ENCODE results near the gene FOLR2. TPM values are rescaled to one million over a fixed set of nuclear protein-coding genes. Genes with fewer than 3 reads are reported as not detected.

Gene FOLR2
- total RNA-seq, 1 experiment from 2014 or later: not detected

DNA sequence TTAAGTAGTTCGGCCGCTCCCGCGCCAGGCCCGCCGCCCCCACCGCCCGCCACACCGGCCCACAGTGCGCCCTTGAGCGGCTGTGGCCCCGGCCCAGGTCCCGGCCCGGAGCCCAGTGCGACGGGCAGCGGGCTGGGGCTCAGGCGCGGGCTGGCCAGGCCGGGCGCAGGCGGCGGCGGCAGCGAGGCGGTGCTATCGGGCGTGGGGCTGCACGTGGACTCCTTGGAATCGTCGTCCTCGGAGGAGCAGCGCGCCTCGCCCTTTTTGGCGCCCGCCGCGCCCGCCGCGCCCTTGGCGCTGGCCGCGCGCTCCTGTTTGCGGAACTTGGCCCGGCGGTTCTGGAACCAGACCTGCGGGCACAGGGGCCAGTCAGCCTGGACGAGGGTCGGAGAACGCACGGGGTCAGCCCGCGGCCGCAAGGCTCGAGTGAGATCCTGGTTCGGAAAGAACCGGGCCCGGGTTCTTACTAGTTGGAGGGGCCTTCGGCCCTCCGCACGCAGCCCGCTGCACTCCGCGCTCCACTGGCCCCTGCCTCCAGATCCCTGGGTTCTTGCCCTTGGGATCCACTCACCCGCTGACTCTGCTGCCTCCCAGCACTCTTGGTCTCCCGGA lies 23.4 kb downstream of the FOLR2 start:
- Histone ChIP-seq H3K79me2 (ENCODE audit: insufficient read depth, low read length) (no peaks in the 10 kb centered on the region), H3K27ac (ENCODE audit: low read depth, low read length) (no peak overlapping the region), H3K4me2 (ENCODE audit: low read length) (no peak overlapping the region), H2AFZ (ENCODE audit: low read depth, low read length, poor library complexity, severe bottlenecking) (no peak overlapping the region), H3K9me3 (ENCODE audit: control insufficient read depth in 1 of 2, insufficient read depth in 1 of 2, low read depth in 1 of 2, low read length in 2 of 2) (no peaks in the 10 kb centered on the region), H3K27me3 (ENCODE audit: insufficient read depth, low read length) (no peaks in the 10 kb centered on the region), H4K20me1 (ENCODE audit: insufficient read depth) (no peaks in the 10 kb centered on the region), H3K9ac (ENCODE audit: low read length) (no peak overlapping the region), H3K4me1 (ENCODE audit: control insufficient read depth in 1 of 2, insufficient read depth in 2 of 2, low read length in 2 of 2) (peaks cover 0 to 4% of the 10 kb centered on the region in 2 experiments; a peak in 1 of 4 replicates), H3K36me3 (ENCODE audit: control insufficient read depth in 1 of 2, insufficient read depth in 2 of 2, low read length in 2 of 2) (peaks cover 5 to 6% of the 10 kb centered on the region in 2 experiments; a peak in 2 of 4 replicates), H3K4me3 (replicated peaks in 1 of 2; ENCODE audit: low read depth in 1 of 2, low read length in 2 of 2) (no peak overlapping the region), H3K9me2 (ENCODE audit: insufficient read depth) (no peaks in the 10 kb centered on the region)
- ChIA-PET RAD21 (ENCODE audit: low non-redundant PET in 1 of 2, low total read pairs in 2 of 2, uncharacterized antibody in 2 of 2, unreplicated experiment in 2 of 2) (no interaction called here), POLR2A (no interaction called here), CTCF (no interaction called here)
- DNase-seq (ENCODE audit: low read depth, low spot score) (no peak), ATAC-seq (no peak)
- TF ChIP-seq JUND (IDR thresholded peaks at IDR 0.05): no peak
- TF ChIP-seq RAD21 (IDR thresholded peaks at IDR 0.05; ENCODE audit: low read depth): no peak
- TF ChIP-seq, protein P1, sequence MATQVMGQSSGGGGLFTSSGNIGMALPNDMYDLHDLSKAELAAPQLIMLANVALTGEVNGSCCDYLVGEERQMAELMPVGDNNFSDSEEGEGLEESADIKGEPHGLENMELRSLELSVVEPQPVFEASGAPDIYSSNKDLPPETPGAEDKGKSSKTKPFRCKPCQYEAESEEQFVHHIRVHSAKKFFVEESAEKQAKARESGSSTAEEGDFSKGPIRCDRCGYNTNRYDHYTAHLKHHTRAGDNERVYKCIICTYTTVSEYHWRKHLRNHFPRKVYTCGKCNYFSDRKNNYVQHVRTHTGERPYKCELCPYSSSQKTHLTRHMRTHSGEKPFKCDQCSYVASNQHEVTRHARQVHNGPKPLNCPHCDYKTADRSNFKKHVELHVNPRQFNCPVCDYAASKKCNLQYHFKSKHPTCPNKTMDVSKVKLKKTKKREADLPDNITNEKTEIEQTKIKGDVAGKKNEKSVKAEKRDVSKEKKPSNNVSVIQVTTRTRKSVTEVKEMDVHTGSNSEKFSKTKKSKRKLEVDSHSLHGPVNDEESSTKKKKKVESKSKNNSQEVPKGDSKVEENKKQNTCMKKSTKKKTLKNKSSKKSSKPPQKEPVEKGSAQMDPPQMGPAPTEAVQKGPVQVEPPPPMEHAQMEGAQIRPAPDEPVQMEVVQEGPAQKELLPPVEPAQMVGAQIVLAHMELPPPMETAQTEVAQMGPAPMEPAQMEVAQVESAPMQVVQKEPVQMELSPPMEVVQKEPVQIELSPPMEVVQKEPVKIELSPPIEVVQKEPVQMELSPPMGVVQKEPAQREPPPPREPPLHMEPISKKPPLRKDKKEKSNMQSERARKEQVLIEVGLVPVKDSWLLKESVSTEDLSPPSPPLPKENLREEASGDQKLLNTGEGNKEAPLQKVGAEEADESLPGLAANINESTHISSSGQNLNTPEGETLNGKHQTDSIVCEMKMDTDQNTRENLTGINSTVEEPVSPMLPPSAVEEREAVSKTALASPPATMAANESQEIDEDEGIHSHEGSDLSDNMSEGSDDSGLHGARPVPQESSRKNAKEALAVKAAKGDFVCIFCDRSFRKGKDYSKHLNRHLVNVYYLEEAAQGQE (IDR thresholded peaks at IDR 0.05; ENCODE audit: low read depth): no peak
- no peak for TF ChIP-seq ATF3 (IDR thresholded peaks at IDR 0.05)
- no peak for TF ChIP-seq YY1 (IDR thresholded peaks at IDR 0.05; ENCODE audit: extremely low read depth, insufficient replicate concordance, low read depth, low read length)
- no peak for TF ChIP-seq MAX (IDR thresholded peaks at IDR 0.05)
- no peak for TF ChIP-seq POLR2A (IDR thresholded peaks at IDR 0.05; ENCODE audit: borderline replicate concordance, extremely low read depth, insufficient read depth, insufficient read length)
- no peak for TF ChIP-seq CTCF (IDR thresholded peaks at IDR 0.05 in 2 of 3, conservative IDR thresholded peaks at IDR 0.05 in 1 of 3; ENCODE audit: borderline replicate concordance in 1 of 3, insufficient read depth in 1 of 3, low read depth in 2 of 3, low read length in 2 of 3)
- no peak for TF ChIP-seq FOSL1 (IDR thresholded peaks at IDR 0.05; ENCODE audit: low read depth)
- no peak for TF ChIP-seq TCF7L2 (IDR thresholded peaks at IDR 0.05; ENCODE audit: borderline replicate concordance, extremely low read depth, insufficient read depth, insufficient read length)
- no peak for TF ChIP-seq ZFX (IDR thresholded peaks at IDR 0.05)
- TF ChIP-seq EZH2phosphoT487 (IDR thresholded peaks at IDR 0.05; ENCODE audit: borderline replicate concordance): no peak
- no peak for TF ChIP-seq EZH2 (IDR thresholded peaks at IDR 0.05)
- TF ChIP-seq SRF (IDR thresholded peaks at IDR 0.05; ENCODE audit: low read depth): no peak
- no peak for TF ChIP-seq ZNF274 (IDR thresholded peaks at IDR 0.05; ENCODE audit: low read depth, low read length)
- TF ChIP-seq EGR1 (IDR thresholded peaks at IDR 0.05; ENCODE audit: low read depth): no peak
- no TSS peak for BruUV-seq (replicated peaks)
- intact Hi-C loops (cut with micrococcal nuclease): no loop called here
